GM12878 (cell line): Measurements from ENCODE around the gene MYO15B.

Experiments used
- CEBPB ChIP-seq, 2 experiments: fragments of 150-350 bp in 1 of 2; IDR thresholded peaks; 2 replicates each; pipeline ENCODE4 v1.6.1; 2012 to 2014; ENCODE audit warnings: low read depth in 2 of 2, low read length in 2 of 2, borderline replicate concordance in 1 of 2, inconsistent platforms in 1 of 2
- EED ChIP-seq: sonication (generic); IDR thresholded peaks from 2 replicates; pipeline ENCODE4 v1.6.1; 2016; ENCODE audit warnings: antibody characterized with exemption, low read depth
- EZH2 ChIP-seq: IDR thresholded peaks from 2 replicates; pipeline ENCODE4 v1.6.1; 2012; ENCODE audit warnings: low read depth, mild to moderate bottlenecking, control low read depth, inconsistent platforms, low read length, borderline replicate concordance; ENCODE audit not compliant: control insufficient read depth
- GABPA ChIP-seq: IDR thresholded peaks from 2 replicates; pipeline ENCODE4 v1.6.1; 2014; ENCODE audit warnings: antibody characterized with exemption, low read depth, mild to moderate bottlenecking, inconsistent platforms
- NFYA ChIP-seq: IDR thresholded peaks from 2 replicates; pipeline ENCODE4 v1.6.1; 2011; ENCODE audit warnings: low read depth, mild to moderate bottlenecking, low read length, improper control_type of control experiment, borderline replicate concordance
- SIX5 ChIP-seq: IDR thresholded peaks from 2 replicates; pipeline ENCODE4 v1.6.1; 2011; ENCODE audit warnings: mild to moderate bottlenecking, low read depth, low read length, moderate library complexity; ENCODE audit not compliant: severe bottlenecking
- ZNF24 ChIP-seq: fragments of 450-650 bp; IDR thresholded peaks from 2 replicates; pipeline ENCODE4 v1.6.1; 2017; ENCODE audit warnings: antibody characterized with exemption, mild to moderate bottlenecking
- TF ChIP-seq, protein P1 (sequence below): IDR thresholded peaks from 2 replicates; pipeline ENCODE4 v1.6.1; 2011; ENCODE audit warnings: borderline replicate concordance, low read depth, mild to moderate bottlenecking, moderate library complexity, low read length; ENCODE audit not compliant: insufficient read depth, poor library complexity, severe bottlenecking
- TF ChIP-seq, protein P2 (sequence below), 3 experiments: IDR thresholded peaks in 2 of 3; conservative IDR thresholded peaks in 1 of 3; 2 replicates each; pipeline ENCODE4 v1.5.1; 2011; ENCODE audit warnings: low read depth in 3 of 3, low read length in 3 of 3, mild to moderate bottlenecking in 3 of 3, control low read depth in 2 of 3, moderate library complexity in 2 of 3, inconsistent platforms in 1 of 3, mixed read lengths in 1 of 3; ENCODE audit not compliant: control insufficient read depth in 2 of 3, insufficient read depth in 1 of 3; ENCODE audit errors: extremely low read depth in 1 of 3
- TF ChIP-seq, protein P3 (sequence below): IDR thresholded peaks from 2 replicates; pipeline ENCODE4 v1.6.1; 2012; ENCODE audit warnings: low read depth, low read length, improper control_type of control experiment

- no peak for TF ChIP-seq GABPA
- no peak for TF ChIP-seq CEBPB (IDR thresholded peaks at IDR 0.05; ENCODE audit: borderline replicate concordance in 1 of 2, low read depth in 2 of 2, low read length in 2 of 2)
- no peak for TF ChIP-seq ZNF24
- TF ChIP-seq, protein P1, sequence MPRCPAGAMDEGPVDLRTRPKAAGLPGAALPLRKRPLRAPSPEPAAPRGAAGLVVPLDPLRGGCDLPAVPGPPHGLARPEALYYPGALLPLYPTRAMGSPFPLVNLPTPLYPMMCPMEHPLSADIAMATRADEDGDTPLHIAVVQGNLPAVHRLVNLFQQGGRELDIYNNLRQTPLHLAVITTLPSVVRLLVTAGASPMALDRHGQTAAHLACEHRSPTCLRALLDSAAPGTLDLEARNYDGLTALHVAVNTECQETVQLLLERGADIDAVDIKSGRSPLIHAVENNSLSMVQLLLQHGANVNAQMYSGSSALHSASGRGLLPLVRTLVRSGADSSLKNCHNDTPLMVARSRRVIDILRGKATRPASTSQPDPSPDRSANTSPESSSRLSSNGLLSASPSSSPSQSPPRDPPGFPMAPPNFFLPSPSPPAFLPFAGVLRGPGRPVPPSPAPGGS: no peak
- TF ChIP-seq NFYA: no peak
- no peak for TF ChIP-seq EZH2
- TF ChIP-seq EED: no peak
- TF ChIP-seq, protein P2, sequence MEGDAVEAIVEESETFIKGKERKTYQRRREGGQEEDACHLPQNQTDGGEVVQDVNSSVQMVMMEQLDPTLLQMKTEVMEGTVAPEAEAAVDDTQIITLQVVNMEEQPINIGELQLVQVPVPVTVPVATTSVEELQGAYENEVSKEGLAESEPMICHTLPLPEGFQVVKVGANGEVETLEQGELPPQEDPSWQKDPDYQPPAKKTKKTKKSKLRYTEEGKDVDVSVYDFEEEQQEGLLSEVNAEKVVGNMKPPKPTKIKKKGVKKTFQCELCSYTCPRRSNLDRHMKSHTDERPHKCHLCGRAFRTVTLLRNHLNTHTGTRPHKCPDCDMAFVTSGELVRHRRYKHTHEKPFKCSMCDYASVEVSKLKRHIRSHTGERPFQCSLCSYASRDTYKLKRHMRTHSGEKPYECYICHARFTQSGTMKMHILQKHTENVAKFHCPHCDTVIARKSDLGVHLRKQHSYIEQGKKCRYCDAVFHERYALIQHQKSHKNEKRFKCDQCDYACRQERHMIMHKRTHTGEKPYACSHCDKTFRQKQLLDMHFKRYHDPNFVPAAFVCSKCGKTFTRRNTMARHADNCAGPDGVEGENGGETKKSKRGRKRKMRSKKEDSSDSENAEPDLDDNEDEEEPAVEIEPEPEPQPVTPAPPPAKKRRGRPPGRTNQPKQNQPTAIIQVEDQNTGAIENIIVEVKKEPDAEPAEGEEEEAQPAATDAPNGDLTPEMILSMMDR (IDR thresholded peaks at IDR 0.05 in 2 of 3, conservative IDR thresholded peaks at IDR 0.05 in 1 of 3; ENCODE audit: control insufficient read depth in 2 of 3, extremely low read depth in 1 of 3, insufficient read depth in 1 of 3, low read depth in 3 of 3, low read length in 3 of 3): no peak
- TF ChIP-seq SIX5: no peak
- TF ChIP-seq, protein P3, sequence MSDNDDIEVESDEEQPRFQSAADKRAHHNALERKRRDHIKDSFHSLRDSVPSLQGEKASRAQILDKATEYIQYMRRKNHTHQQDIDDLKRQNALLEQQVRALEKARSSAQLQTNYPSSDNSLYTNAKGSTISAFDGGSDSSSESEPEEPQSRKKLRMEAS: no peak
Measured at GRCh38 chr17:75561927-75562603, 25.5 kb upstream of the MYO15B start.
